ENCODE data around the gene MLPH.

The MLPH gene

GRCh38 chr2:237551071-237551574 lies 64.1 kb downstream of the MLPH start:
- Mint-ChIP-seq H3K27ac (no peak overlapping the region), H3K9me3 (peaks cover 7% of the 10 kb centered on the region), H3K4me3 (no peak overlapping the region), H3K4me1 (ENCODE audit: low read depth) (no peaks in the 10 kb centered on the region), H3K36me3 (ENCODE audit: low read depth) (no peaks in the 10 kb centered on the region), H3K27me3 (ENCODE audit: low read depth) (no peaks in the 10 kb centered on the region)
- DNase-seq (ENCODE audit: low spot score): no peak

- Mint-ChIP-seq H3K4me1 (ENCODE audit: low read depth) (peaks cover 9% of the 10 kb centered on the region), H3K36me3 (ENCODE audit: low read depth) (peaks cover 2% of the 10 kb centered on the region), H3K27me3 (ENCODE audit: low read depth) (peaks cover 7% of the 10 kb centered on the region), H3K27ac (no peak overlapping the region), H3K4me3 (no peak overlapping the region), H3K9me3 (peaks cover 9% of the 10 kb centered on the region)
- no peak for DNase-seq (ENCODE audit: low spot score)
Measured at GRCh38 chr2:237552908-237553307, 65.9 kb downstream of the MLPH start.

- peaks cover 8% of the 10 kb centered on the region for H3K27me3 Mint-ChIP-seq (ENCODE audit: low read depth)
- DNase-seq (ENCODE audit: low spot score): no peak
- peaks cover 10% of the 10 kb centered on the region for H3K4me1 Mint-ChIP-seq (ENCODE audit: low read depth)
- no peak overlapping the region for H3K27ac Mint-ChIP-seq
- peaks cover 9% of the 10 kb centered on the region for H3K9me3 Mint-ChIP-seq
- H3K36me3 Mint-ChIP-seq (ENCODE audit: low read depth): peaks cover 2% of the 10 kb centered on the region
- H3K4me3 Mint-ChIP-seq: no peak overlapping the region
Measured at GRCh38 chr2:237553948-237554347, 66.9 kb downstream of the MLPH start.

GRCh38 chr2:237555560-237555959 lies 68.5 kb downstream of the MLPH start:
- peaks cover 9% of the 10 kb centered on the region for H3K9me3 Mint-ChIP-seq
- H3K4me3 Mint-ChIP-seq: no peak overlapping the region
- peaks cover 2% of the 10 kb centered on the region for H3K36me3 Mint-ChIP-seq (ENCODE audit: low read depth)
- H3K27me3 Mint-ChIP-seq (ENCODE audit: low read depth): peaks cover 8% of the 10 kb centered on the region
- DNase-seq (ENCODE audit: low spot score): no peak
- peaks cover 10% of the 10 kb centered on the region for H3K4me1 Mint-ChIP-seq (ENCODE audit: low read depth)
- H3K27ac Mint-ChIP-seq: no peak overlapping the region

DNA sequence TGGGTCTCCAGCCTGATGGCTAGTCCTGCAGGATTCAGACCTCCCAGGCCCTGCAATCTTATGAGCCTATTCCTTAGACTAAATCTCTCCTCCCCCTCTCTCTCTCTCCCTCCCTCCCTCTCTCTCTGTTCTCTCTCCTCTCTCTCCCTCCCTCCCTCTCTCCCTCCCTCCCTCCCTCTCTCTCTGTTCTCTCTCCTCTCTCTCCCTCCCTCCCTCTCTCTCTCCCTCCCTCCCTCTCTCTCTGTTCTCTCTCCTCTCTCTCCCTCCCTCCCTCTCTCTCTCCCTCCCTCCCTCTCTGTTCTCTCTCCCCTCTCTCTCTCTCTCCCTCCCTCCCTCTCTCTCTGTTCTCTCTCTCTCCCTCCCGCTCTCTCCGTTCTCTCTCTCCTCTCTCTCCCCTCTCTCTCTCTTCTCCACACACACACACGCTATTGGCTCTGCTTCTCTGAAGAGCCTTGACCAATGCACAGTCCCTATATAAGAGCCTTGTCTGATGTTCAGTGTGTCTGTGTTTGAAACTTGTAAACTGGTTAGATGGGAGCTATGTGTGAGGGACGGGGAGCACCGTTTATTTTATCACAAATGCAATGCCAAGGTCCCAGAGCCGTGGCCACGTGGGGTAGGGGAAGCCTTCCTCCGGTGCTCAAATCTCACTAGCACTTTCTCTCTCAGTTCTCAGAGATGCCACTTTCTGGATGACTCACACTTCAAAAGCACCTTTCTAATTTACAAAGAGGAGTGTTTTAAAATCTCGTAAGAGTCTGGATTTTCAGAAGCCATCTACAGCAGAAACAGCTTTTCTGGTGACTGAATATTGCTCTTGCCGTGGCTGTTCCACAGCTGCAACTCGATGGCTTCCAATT lies 70.0 kb downstream of the MLPH start:
- peak; percentile 23 for DNase-seq (ENCODE audit: low spot score)
- Mint-ChIP-seq H3K4me1 (ENCODE audit: low read depth) (peaks cover 10% of the 10 kb centered on the region), H3K36me3 (ENCODE audit: low read depth) (peaks cover 2% of the 10 kb centered on the region), H3K27ac (peak overlapping the region; percentile 47), H3K9me3 (peaks cover 9% of the 10 kb centered on the region), H3K27me3 (ENCODE audit: low read depth) (peaks cover 8% of the 10 kb centered on the region), H3K4me3 (no peak overlapping the region)

DNA sequence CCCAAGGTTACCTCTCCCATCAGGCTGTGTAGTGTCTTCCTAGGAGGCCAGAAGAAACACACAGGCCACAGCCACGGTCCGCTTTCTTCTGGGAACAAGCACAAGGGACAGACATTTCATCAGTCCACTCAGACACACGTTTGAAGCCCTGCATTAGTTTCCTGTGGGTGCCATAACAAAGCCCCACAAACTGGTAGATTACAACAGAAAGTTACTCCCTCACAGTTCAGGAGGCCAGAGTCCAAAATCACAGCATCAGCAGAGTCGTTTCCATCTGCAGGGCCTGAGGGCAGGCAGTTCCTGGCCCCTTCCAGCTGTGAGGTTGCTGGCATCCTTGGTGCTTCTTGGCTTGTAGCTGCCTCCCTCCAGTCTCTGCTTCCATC lies 70.6 kb downstream of the MLPH start:
- DNase-seq (ENCODE audit: low spot score): no peak
- H3K9me3 Mint-ChIP-seq: peaks cover 9% of the 10 kb centered on the region
- H3K27me3 Mint-ChIP-seq (ENCODE audit: low read depth): peaks cover 8% of the 10 kb centered on the region
- H3K27ac Mint-ChIP-seq: no peak overlapping the region
- peaks cover 10% of the 10 kb centered on the region for H3K4me1 Mint-ChIP-seq (ENCODE audit: low read depth)
- H3K36me3 Mint-ChIP-seq (ENCODE audit: low read depth): peaks cover 2% of the 10 kb centered on the region
- H3K4me3 Mint-ChIP-seq: no peak overlapping the region

- no peak for DNase-seq (ENCODE audit: low spot score)
- Mint-ChIP-seq H3K27me3 (ENCODE audit: low read depth) (peaks cover 8% of the 10 kb centered on the region), H3K27ac (no peak overlapping the region), H3K4me3 (no peak overlapping the region), H3K4me1 (ENCODE audit: low read depth) (peaks cover 10% of the 10 kb centered on the region), H3K36me3 (ENCODE audit: low read depth) (peaks cover 2% of the 10 kb centered on the region), H3K9me3 (peaks cover 9% of the 10 kb centered on the region)
Measured at GRCh38 chr2:237558961-237559641, 72.0 kb downstream of the MLPH start.

- peaks cover 8% of the 10 kb centered on the region for H3K27me3 Mint-ChIP-seq (ENCODE audit: low read depth)
- peaks cover 2% of the 10 kb centered on the region for H3K36me3 Mint-ChIP-seq (ENCODE audit: low read depth)
- peaks cover 10% of the 10 kb centered on the region for H3K4me1 Mint-ChIP-seq (ENCODE audit: low read depth)
- H3K4me3 Mint-ChIP-seq: no peak overlapping the region
- no peak for DNase-seq (ENCODE audit: low spot score)
- no peak overlapping the region for H3K27ac Mint-ChIP-seq
- H3K9me3 Mint-ChIP-seq: peaks cover 2% of the 10 kb centered on the region
Measured at GRCh38 chr2:237561221-237561620, 74.2 kb downstream of the MLPH start.

- Mint-ChIP-seq H3K27ac (no peak overlapping the region), H3K9me3 (no peaks in the 10 kb centered on the region), H3K36me3 (ENCODE audit: low read depth) (no peaks in the 10 kb centered on the region), H3K4me3 (no peak overlapping the region), H3K4me1 (ENCODE audit: low read depth) (no peaks in the 10 kb centered on the region), H3K27me3 (ENCODE audit: low read depth) (no peaks in the 10 kb centered on the region)
- DNase-seq (ENCODE audit: low spot score): no peak
Measured at GRCh38 chr2:237563816-237564215, 76.8 kb downstream of the MLPH start.

DNA sequence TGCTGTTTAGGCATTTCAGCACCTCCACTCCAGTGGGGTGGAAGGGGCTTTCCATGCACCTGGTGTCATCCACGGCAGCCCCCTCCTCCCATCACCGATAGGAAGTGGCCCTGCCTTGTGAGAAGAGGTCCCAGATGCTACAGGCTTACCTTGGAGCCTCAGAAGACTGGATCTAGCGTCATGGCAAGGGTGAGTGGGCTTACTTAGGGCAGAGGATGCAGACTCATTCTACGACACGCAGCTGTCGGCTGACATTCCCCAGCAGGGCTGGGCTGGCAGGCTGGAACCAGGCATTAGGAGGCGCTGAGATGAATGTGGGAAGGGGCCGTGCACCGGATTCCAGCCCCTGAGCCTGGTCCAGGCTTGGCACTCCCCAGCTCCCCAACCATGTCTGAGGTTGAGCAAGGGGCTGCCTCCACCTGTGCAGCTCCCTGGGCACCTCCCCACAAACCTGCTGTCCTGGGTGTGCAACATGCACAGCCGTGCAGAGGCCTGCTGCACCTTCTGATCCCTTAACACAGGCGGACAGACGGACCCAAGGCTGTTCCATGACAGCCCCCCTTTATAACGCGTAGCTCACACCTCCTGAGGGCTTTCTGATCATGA lies 77.6 kb downstream of the MLPH start:
- Mint-ChIP-seq H3K27me3 (ENCODE audit: low read depth) (no peaks in the 10 kb centered on the region), H3K4me1 (ENCODE audit: low read depth) (no peaks in the 10 kb centered on the region), H3K4me3 (no peak overlapping the region), H3K36me3 (ENCODE audit: low read depth) (no peaks in the 10 kb centered on the region), H3K9me3 (no peaks in the 10 kb centered on the region), H3K27ac (no peak overlapping the region)
- DNase-seq (ENCODE audit: low spot score): no peak

DNA sequence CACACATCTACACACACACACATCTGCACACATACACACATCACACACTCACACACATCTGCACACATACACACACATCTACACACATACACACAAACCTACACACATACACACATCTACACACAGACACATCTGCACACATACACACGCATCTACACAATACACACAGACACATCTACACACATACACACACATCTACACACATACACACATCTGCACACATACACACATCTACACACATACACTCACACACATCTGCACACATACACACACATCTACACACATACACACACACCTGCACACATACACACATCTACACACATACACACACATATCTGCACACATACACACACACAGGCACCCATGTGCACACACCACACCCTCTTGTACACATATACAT lies 78.9 kb downstream of the MLPH start:
- no peak overlapping the region for H3K4me3 Mint-ChIP-seq
- H3K27me3 Mint-ChIP-seq (ENCODE audit: low read depth): no peaks in the 10 kb centered on the region
- no peak overlapping the region for H3K27ac Mint-ChIP-seq
- DNase-seq (ENCODE audit: low spot score): no peak
- H3K9me3 Mint-ChIP-seq: no peaks in the 10 kb centered on the region
- H3K36me3 Mint-ChIP-seq (ENCODE audit: low read depth): no peaks in the 10 kb centered on the region
- no peaks in the 10 kb centered on the region for H3K4me1 Mint-ChIP-seq (ENCODE audit: low read depth)

- Mint-ChIP-seq H3K27me3 (ENCODE audit: low read depth) (no peaks in the 10 kb centered on the region), H3K36me3 (ENCODE audit: low read depth) (no peaks in the 10 kb centered on the region), H3K9me3 (no peaks in the 10 kb centered on the region), H3K27ac (no peak within 1 kb of the TSS), H3K4me1 (ENCODE audit: low read depth) (no peaks in the 10 kb centered on the region), H3K4me3 (no peak within 1 kb of the TSS)
- DNase-seq (ENCODE audit: low spot score): no peak
Measured at GRCh38 chr2:237566401-237567235, 79.6 kb downstream of the MLPH start, which contains the start of gene PRLH. Gene PRLH (plus strand): TSS chr2:237566574. CDS start chr2:237566574, 0 bp downstream.

- no peaks in the 10 kb centered on the region for H3K27me3 Mint-ChIP-seq (ENCODE audit: low read depth)
- no peaks in the 10 kb centered on the region for H3K36me3 Mint-ChIP-seq (ENCODE audit: low read depth)
- no peak overlapping the region for H3K27ac Mint-ChIP-seq
- H3K4me1 Mint-ChIP-seq (ENCODE audit: low read depth): no peaks in the 10 kb centered on the region
- DNase-seq (ENCODE audit: low spot score): no peak
- no peak overlapping the region for H3K4me3 Mint-ChIP-seq
- H3K9me3 Mint-ChIP-seq: no peaks in the 10 kb centered on the region
Measured at GRCh38 chr2:237567276-237568029, 80.4 kb downstream of the MLPH start.

All from T-helper 2 cell treated with Interferon-gamma antibody and Interleukin-4, amounts not matched to agents 5 μg/mL and 100 μg/mL, for 36 hours (primary cell).